ENCODE data around the gene DES.
A peak's percentile ranks its signal among the peaks of the same experiment; 100 is the strongest.

DES gene

GRCh38 chr2:219475697-219476651 is 57.8 kb downstream of the DES start:
- peak; percentile 70 for DNase-seq

Data from activated CD4-positive, alpha-beta T cell treated with anti-CD3 and anti-CD28 coated beads, Interleukin-2, Interleukin-6, amounts not matched to agents 100 ng/mL and 50 ng/mL, durations not matched to agents 16 hours and 8 hours (primary cell).